G401.6 (cell line): Measurements from ENCODE around the gene FBXW4.
A peak's percentile ranks its signal among the peaks of the same experiment; 100 is the strongest.
"Not testable (repeated sequence)": the region's sequence is repeated elsewhere in the genome, so short reads cannot be mapped to it uniquely, and the experiment has no call there.

ENCODE experiments used
- FAIRE-seq: peaks from 2 replicates; lab custom pipeline; 2012; peaks lifted over from hg19 to GRCh38; lab: Jason Lieb, UNC

FBXW4 gene

DNA sequence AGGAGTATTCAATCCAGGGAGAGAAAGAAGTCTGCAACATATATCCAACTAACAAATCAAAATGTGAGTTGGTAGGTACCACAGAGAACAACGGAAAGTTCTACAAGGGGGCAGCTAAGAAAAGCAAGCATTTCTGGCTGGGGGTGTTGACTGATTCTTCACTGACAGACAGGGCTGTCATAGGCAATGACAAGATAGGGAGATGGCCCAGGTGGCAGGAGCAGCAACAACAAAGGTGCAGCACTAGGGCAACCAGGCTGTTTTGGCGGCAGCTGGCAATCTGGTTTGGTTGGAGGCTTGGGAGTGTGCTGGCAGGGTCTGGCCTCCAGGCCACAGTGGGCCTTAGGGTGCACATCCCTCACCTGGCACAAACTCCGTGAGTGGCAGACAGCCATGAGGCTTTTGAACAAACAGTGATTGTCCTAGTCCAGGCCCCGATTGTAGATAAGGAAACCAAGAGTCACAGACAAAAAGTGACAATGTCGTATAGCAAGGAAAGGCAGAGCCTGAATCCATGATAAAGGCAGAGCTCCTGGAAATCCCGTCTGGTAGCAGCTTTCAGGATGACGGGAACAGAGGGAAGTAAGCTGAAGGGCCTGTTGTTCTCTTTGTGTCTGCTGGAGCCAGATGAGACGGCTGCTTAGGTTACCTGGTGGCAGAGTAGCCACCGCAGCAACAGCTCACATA is 78.4 kb downstream of the FBXW4 start:
- FAIRE-seq, result no peak

DNA sequence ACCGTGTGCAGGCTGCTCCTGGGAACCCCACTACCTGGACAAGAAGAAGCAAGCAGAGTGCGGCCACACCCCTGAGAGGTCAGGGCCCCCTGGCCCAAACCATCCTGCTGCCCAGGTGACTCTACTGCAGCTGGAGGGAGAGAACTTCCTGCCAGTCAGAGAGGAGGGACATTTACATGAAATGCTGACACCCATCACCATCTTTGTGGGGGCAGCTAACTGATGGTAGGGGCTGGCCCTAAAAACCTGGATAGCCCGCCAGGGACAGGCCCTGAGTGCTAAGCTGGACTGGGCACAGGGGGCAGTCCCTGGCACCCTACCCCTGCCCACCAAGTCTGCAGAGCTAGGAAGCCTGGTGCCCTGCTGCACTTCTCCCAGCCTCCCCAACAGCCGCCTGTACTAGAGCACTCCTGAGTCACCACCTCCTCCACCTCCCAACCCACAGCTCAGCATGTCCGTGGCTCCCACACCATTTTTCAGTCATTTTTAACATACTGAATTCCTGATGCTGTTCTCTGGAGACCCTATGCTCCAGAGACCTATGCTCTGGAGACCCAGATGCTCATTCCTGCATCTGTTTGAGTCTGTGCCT is 79.3 kb downstream of the FBXW4 start:
- FAIRE-seq, result no peak

DNA sequence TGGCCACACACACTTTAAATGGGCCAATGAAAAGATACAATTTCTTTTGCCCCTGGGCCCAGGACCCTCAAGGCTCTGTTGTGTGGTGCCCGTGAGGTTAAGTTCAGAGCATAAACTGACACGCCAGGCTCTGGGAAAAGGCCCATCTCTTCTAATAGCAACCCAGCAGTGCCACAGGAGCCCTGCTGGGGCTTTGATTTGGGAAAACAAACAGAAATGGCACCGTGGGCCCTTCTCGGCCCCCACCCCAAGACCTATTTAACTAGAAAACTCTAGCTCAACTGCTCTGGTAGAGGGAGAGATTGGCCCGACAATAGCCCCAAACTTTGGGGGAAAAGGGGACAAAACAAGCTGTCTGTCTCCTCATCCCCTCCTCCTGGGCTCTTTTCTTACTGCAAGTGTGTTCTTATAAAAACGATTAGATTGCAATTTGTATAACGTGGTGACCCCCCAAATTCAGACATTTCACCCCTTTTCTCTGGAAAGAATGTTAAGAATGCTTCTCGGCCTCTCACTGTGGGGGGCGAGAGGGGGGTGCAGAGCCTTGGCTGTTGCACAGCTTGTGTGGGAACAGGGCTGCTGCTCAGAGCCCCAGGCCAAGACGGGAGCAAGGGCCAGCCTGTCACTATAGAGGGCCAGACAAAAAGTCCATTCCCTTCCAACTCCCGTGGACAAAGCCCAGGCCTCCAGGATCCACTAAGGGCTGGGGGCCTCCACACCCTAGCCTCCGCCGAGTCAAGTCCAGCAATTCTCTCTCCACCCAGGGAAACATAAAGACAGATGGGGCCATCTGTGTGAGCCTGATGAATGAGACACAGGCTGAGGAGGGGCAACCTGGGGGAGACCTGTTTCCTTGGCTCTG is 80.1 kb downstream of the FBXW4 start:
- FAIRE-seq, result no peak

DNA sequence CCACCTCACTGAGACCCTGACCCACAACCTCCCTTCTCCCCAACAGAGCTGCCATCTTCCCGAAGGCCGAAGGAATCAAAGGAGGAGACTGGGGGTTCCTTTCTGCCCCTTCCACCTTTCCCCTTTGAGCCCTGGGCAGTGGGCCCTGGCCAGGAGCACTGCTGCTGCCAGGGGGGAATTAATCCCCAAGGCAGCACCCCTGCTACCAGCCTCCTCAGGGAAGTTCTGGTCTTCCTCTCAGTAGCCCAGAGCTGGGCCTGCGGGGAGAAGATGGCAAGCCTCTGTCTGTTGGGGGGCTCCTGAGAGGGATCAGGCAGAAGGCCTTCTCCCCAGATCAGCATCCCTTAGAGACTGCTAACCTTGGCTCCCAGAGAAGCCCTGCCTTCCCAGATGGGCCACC is 81.3 kb downstream of the FBXW4 start:
- FAIRE-seq, result no peak

DNA sequence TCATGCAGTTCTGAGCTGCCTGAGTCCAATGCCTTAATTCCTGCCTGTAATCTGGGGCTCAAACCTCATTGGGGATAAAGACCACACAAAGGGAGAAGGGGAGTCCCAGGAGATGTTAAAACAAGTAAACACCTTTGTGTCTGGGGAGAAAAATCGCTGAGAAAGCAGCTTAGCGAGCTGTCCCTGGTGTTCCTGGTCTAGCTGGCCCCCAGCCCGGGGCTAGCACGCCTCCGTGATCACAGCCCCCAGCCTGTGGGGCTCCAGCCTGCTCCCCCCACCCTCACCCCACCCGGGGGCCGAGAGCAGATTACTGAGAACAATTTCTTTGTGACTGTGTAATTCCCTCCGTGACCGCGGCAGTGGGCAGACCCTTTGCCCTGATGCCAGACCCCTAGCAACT is 82.1 kb downstream of the FBXW4 start:
- FAIRE-seq, result no peak

DNA sequence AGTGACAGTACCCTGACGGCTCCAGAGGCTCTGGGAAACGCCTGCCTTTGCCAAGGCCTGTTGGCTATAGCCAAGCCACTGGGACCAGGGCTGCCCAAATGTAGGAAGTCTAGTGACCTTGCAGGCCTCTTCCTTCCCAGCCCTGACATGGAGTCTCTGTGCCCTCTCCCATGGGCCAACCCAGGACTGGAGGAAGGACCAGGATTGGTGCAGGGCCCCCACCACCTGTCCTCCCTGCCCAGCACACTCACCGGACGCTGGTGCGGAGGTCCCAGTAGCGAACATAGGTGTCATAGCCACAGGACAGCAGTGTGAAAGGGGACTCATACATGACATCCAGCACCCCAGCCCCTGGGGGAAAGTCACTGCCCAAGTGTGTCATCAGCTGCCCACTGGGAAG is 82.9 kb downstream of the FBXW4 start:
- FAIRE-seq, result no peak

DNA sequence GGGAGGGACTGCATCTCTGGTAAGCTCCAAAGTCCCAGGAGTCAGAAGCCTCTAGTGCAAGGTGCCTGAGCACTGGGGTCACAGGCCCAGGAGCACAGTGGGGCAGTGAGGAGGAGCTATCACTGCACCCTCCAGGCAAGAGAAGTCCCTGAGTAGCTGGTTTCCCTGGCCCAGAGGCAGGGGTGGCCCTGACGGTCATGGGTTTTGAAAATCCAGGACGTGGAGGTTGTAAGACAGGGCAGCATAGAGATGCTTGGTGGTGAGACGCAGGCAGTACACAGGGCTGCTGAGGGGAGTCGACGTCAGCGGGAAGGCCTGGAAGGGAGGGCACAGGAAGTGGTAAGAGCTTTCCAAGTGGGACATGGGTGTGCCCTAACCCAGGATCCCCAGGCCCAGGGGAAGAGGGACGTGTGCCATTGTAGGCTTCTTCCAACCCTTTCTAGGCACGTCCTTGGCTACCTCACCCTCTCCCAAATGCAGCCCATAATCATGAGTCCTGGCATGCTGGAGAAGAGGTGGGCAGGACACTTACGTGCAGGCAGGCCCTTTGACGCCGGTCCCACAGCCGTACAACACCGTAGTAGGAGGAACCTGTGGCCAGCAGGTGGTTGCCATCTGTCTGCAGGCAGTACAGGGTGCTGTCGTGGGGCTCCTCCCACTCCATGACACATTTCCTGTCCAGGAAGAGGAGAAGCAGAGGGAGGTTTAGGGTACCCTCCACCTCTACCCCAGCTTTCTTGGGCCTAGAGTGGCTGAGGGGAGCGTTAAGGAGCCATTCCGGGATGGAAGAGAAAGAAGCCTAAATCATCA is 83.7 kb downstream of the FBXW4 start:
- FAIRE-seq, result no peak

DNA sequence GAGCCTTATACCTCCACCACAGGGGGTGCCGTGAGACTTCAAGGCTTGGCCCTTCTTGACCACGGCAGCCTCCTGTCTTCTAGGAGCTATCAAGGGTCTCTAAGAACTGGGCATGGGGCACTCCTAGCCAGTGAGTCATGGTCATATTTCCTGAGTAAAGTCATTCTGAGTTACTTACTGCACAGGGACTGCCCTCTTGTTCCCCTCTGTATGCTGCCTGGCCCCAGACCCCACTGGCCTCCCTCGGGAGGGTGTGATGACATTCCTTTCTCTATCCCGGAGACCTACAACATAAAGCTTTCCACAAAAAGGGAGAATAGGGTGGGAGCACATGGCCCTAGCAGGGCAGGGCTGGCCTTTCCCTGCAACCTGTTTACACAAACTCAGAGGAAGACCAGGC is 85.5 kb downstream of the FBXW4 start:
- no peak for FAIRE-seq

DNA sequence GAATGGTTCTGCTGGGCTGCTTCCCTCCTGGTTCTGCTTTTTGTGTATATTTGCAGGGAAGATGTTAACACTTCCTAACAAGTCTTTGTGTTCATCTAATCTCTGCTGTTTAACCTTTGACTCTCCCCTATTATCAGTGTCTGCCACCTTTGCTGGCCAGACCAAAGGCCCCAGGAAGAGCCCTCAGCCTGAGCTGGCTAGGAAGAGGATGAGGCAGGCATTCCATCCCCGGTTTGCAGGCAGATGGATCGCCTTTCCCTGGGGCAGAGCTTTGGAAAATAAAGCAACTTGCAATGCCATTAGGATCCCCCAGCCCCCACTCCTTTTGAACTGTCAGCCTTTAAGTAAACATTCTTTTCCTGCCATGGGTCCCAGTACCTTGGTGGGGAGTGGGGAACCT is 87.8 kb downstream of the FBXW4 start:
- no peak for FAIRE-seq

DNA sequence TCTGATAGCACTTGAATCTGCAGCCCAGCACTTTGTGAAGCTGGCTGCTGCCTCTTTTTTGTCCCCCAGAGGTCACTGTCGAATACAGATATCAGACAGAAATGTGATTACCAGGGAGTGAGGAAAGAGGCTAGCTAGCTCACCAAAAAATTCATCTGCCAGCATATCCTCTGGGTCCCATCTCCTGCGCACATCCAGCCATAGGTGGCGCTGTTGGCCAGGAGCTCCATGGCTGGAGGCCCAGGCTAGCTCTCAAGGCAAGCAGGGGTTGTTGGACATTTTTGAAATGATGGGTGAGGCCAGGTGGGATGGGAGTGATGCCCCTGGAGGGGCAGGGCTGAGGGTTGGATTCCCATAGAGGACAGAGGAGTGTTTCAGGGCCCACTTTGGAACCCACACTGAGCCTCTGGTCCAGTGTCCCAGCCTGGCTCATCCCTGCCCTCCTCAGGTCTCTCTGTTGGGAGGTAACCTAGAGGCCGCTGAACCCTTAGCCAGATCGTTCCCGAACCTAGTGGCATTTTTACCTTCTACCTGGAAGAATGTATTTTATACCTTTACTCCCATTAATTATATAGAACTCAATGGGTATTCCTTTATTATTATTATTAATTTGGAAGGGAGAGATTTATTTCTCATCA is 92.1 kb downstream of the FBXW4 start:
- FAIRE-seq, result peak; percentile 97

DNA sequence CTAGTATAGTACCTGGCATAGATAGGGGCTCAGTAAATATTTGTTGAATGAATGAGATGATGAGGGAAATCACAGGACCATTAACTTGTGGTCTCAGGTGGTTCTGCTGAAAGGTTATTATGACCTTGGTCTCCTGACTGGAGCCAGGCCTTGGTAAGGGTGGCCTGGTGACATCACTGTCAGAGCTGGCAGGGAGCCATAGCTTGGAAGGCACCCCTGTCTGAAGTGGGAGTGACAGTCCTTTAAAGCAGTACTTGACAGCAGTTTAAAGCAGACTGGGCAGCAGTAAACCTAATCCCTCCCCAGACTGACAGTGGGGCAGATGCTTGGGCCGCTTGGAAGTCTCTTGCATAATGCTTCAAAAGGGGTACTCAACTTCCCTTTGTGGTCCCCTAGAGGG is 93.4 kb downstream of the FBXW4 start:
- FAIRE-seq, result no peak

DNA sequence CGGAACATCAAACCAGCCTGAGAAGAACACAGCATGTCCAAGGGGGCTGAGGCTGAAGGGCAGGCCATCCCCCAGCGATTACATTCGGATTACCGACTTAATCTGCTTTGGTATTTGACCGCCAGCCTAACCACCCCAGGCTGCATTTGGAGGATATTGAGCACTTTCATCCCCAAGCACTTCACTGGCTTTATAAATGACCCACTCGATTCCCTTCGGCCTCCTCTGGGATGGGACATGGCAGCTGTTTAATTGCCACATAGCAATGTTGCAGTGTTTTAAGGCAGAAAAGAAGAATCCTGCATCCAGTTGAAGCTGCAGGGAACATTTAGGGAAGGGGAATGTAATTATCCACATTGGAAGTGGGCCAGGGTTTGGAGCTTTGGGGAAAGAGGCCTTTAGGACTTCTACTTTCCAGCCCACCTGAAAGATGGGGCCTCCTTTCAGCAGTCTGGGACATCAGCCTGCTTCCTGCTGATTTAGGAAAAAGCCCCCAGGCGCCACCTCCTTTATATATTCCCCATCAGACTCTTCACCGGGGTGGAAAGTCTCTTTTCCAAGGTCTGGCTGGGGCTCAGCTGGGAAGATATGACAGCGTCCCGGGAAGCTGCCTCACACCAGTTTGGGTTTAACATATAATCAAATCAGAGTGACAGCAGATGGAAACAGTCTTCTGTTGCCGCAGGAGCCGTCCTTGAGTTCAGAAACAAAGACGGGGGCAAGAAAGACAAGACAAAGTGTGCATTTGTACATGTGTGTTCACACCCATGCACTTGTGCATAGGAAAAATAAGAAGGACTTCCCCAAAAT is 97.7 kb downstream of the FBXW4 start:
- FAIRE-seq, result peak; percentile 99

DNA sequence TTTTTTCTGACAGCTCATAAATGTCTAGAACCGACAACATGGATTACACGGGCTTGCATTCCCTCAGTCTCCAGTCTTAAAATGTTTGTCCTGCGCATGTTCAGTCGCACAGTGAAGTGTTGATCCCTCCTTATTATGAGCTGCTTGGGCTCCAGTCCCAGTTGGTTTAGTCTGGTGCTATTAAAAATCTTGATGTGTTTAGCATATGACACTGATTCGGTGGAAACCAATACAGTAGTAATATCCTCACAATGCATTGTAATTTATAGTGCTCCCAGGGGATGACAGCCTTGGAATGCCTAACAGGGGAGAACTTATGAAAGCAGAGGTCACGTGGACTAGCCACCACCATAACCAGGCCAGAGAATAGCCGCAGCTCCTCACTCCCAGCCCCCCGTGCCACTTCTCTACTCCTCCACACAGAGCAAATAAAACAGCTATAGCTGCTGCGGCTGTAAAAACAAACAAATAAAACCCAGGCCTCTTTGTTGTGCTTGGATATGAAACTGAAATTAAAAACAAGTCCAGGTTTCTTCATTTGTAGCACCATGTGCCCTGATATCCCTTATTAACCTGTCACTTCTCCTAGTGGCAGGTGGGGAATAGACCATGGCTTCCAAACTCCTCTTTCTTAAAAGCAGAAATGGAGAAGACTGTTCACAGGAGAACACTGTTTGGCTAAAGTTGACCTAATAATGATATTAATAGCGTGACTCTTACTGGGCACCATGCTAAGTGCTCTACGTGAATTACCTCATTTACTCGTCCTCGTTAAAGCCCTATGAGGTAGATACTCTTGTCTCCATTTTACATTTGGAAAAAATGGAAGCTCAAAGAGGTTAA is 99.2 kb downstream of the FBXW4 start:
- FAIRE-seq, result peak; percentile 99

DNA sequence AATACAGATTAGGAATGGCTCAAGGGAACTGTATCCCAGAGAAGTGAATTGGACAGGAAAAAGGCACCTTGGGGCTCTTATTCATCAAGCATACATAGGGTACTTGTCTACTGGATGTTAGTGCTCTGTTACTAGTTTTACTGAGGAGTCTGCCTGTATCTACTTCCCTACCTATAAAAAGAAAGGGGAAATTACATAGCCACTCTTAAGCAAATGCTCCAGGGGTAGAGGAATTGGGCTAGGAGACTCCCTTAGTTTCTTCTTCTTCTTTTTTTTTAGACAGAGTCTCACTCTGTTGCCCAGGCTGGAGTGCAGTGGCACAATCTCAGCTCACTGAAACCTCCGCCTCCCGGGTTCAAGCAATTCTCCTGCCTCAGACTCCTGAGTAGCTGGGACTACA is 101.6 kb downstream of the FBXW4 start:
- FAIRE-seq, result not testable (repeated sequence)

DNA sequence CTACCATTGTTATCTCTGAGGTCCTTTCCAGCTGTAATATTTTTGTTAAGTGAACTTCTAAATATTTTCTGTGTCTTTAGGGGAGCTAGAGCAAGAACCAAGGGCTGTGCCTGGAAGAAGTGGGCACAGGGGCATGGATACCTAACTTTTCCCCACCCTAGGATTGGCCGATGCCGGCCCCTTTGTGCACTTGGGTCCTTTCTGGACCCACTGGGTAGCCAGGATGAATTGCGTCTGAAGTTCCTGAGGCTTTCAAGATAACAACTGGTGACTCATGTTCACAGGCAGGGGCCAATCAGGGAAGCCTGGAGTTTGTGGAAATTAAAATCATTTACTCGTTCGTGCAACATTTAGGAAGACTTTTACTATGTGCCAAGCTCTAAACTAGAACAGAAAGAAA is 106.1 kb downstream of the FBXW4 start:
- peak; percentile 73 for FAIRE-seq

DNA sequence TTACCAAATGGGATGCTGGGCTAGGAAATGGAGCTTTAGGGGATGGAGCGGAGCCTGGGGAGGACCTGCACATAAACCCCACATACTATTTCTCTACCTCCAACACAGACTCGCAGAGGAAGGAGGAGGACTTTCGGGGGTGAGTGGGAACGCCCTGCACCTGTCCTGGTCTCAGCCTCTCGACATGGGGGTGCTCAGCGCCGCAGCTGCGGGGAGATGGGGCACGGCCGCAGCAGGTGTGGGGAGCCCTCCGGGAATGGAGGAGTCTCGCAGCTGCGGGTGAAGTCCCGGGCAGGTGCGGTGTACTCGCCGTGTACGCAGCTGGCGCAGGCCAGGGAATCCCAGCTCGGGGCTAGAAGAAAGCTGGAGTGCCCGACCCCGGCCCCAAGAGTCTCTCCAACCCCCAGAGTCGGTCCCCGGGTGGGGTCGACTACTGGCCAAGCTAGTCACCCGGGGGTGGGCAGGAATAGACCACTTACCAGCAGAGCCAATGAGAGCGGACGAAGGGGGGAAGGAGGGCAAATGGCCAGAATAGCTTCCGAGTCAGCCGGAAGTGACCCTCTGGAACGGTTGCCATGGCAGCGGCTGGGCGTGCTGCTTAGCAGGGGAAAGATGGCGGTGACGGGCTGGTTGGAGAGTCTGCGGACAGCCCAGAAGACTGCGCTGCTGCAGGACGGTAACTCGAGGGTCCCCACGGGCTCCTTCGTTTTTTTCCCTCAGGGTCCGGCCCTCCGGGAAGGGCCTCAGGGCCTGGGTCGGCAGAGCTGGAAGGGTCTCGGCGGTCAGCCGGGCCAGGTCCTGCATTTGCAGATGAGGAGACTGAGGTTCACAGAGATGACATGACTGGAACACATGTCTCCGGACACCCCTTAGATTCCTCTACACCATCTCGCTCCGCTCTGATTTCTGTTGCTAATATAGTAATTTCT is 107.0 kb downstream of the FBXW4 start, which contains the start of the genes DPCD and POLL:
DPCD (plus strand) TSS at position 597 of the 929 bp plus-strand sequence; CDS start at position 613, 16 bp downstream.
POLL (minus strand) TSS at position 533 of the 929 bp plus-strand sequence. CDS start 897 bp downstream, outside the sequence.
- FAIRE-seq, result peak; percentile 97

DNA sequence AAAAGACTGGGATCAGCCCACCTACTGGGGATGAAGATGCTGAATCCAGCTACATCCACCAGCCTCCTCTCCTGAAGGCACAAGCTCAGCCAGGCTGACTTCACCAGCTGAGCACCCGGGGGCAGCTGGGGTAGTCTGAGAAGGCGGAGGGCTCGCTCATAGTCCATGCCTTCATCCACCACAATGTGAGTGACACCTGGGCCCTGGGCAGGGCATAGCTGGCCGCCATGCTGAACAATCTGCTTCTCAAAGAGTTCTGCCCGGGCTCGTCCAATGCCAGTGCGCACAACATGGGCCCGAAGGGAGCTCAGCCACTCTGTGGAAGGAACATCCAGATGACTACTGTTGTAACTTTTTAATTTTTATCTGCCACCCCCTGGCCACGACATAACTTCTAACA is 109.1 kb downstream of the FBXW4 start:
- no peak for FAIRE-seq

DNA sequence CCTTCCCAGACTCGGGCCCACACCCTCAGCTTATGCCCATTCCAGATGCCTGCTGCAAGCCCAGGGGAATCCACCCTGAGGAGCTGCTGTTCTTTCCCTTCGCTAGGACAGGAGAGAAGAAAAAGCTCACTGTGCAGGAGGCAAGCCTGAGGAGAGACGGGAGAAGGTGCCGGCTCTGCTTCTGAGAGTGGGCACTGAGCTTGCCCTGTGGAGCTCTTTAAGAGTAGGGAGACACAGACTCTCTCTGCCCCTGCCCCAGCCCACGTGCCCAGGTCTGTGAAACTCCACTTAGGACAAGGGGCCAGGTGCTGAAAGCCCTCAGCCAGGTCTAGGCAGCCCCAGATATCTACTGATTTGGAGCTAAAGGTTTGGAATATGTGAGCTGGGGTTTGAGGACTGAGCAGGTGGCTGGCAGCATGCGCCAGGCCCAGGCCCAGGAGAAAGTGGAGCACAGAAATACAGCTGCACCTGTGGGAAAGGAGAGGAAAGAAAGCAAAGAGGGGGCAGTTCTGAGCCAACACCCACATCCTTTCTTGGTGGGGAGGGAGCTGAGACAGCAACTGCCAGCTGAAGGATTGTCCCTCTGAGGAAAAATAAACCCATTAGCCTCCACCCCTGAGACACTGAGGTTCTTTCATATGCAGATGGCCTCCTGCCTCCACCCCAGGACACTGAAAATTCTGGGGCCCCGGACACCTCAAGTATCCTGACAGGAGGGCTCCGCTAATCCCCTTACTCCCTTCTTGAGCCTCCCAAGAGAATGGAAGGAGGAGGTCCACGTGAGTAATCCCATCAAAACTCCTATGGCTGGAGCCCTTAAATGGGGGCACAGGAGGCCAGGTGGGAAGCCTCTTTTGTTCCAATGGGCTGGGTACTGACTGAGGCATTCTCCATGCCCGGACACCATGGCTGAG is 114.2 kb downstream of the FBXW4 start:
- FAIRE-seq, result no peak
